SK-N-SH treated with all-trans-retinoic acid at 6 μM for 48 hours (cell line): ENCODE measurements around the gene PARM1.

Source experiments
- ATAC-seq: fragments of 200-7000 bp; cut with Tn5 transposase; 3 replicates; pipeline ENCODE4 v1.9.1; 2020; ENCODE audit warnings: mild to moderate bottlenecking, moderate library complexity
- ARNTL ChIP-seq: fragments of 450-650 bp; formaldehyde crosslinking; IDR thresholded peaks from 2 replicates; pipeline ENCODE4 v1.5.0; 2020; ENCODE audit warnings: low read depth, mild to moderate bottlenecking, moderate library complexity, borderline replicate concordance
- BACH2 ChIP-seq: fragments of 250-450 bp; sonication (Bioruptor Pico); IDR thresholded peaks from 2 replicates; pipeline ENCODE4 v1.9.0; 2021; ENCODE audit warnings: mild to moderate bottlenecking, borderline replicate concordance
- CREB5 ChIP-seq: fragments of 250-450 bp; sonication (Bioruptor Pico); IDR thresholded peaks from 2 replicates; pipeline ENCODE4 v1.5.1; 2020; ENCODE audit warnings: low read depth, mild to moderate bottlenecking, moderate library complexity
- CSDC2 ChIP-seq: fragments of 250-450 bp; sonication (Bioruptor Pico); IDR thresholded peaks from 2 replicates; pipeline ENCODE4 v1.5.0; 2020; ENCODE audit warnings: mild to moderate bottlenecking, moderate library complexity
- CSRNP3 ChIP-seq: fragments of 250-450 bp; sonication (Bioruptor Pico); IDR thresholded peaks from 2 replicates; pipeline ENCODE4 v1.5.1; 2021; ENCODE audit warnings: mild to moderate bottlenecking, moderate library complexity
- ESRRG ChIP-seq: fragments of 250-450 bp; sonication (Bioruptor Pico); IDR thresholded peaks from 2 replicates; pipeline ENCODE4 v1.6.1; 2021; ENCODE audit warnings: mild to moderate bottlenecking
- ISL1 ChIP-seq: fragments of 250-450 bp; sonication (Bioruptor Pico); IDR thresholded peaks from 2 replicates; pipeline ENCODE4 v2.1.2; 2022; ENCODE audit warnings: mild to moderate bottlenecking, moderate library complexity
- OSR1 ChIP-seq: fragments of 250-450 bp; sonication (Bioruptor Pico); IDR thresholded peaks from 2 replicates; pipeline ENCODE4 v1.8.0; 2022; ENCODE audit warnings: moderate library complexity, mild to moderate bottlenecking, inconsistent platforms
- PATZ1 ChIP-seq: fragments of 250-450 bp; sonication (Bioruptor Pico); IDR thresholded peaks from 2 replicates; pipeline ENCODE4 v1.8.0; 2020; ENCODE audit warnings: mild to moderate bottlenecking, moderate library complexity, borderline replicate concordance
- POU6F1 ChIP-seq: fragments of 250-450 bp; sonication (Bioruptor Pico); IDR thresholded peaks from 2 replicates; pipeline ENCODE4 v1.8.0; 2021; ENCODE audit warnings: low read depth, mild to moderate bottlenecking, moderate library complexity, borderline replicate concordance
- PPARA ChIP-seq: fragments of 250-450 bp; sonication (Bioruptor Pico); IDR thresholded peaks from 2 replicates; pipeline ENCODE4 v1.5.0; 2020; ENCODE audit warnings: mild to moderate bottlenecking, borderline replicate concordance
- RARB ChIP-seq: fragments of 250-450 bp; sonication (Bioruptor Pico); IDR thresholded peaks from 2 replicates; pipeline ENCODE4 v1.8.0; 2021; ENCODE audit warnings: mild to moderate bottlenecking, moderate library complexity
- SNAI2 ChIP-seq: fragments of 250-450 bp; sonication (Bioruptor Pico); IDR thresholded peaks from 2 replicates; pipeline ENCODE4 v1.5.0; 2020; ENCODE audit warnings: mild to moderate bottlenecking, moderate library complexity
- TCF4 ChIP-seq: fragments of 250-450 bp; sonication (Bioruptor Pico); IDR thresholded peaks from 2 replicates; pipeline ENCODE4 v1.8.0; 2021; ENCODE audit warnings: mild to moderate bottlenecking, moderate library complexity, borderline replicate concordance
- TOX ChIP-seq: fragments of 250-450 bp; sonication (Bioruptor Pico); IDR thresholded peaks from 2 replicates; pipeline ENCODE4 v1.8.0; 2021; ENCODE audit warnings: mild to moderate bottlenecking, moderate library complexity, borderline replicate concordance
- TSHZ2 ChIP-seq: fragments of 250-450 bp; sonication (Bioruptor Pico); IDR thresholded peaks from 2 replicates; pipeline ENCODE4 v1.5.0; 2020; ENCODE audit warnings: mild to moderate bottlenecking, moderate library complexity
- ZC3H10 ChIP-seq: fragments of 250-450 bp; sonication (Bioruptor Pico); IDR thresholded peaks from 2 replicates; pipeline ENCODE4 v1.5.1; 2021; ENCODE audit warnings: mild to moderate bottlenecking, moderate library complexity
- ZFP3 ChIP-seq: fragments of 250-450 bp; sonication (Bioruptor Pico); IDR thresholded peaks from 2 replicates; pipeline ENCODE4 v1.5.0; 2020; ENCODE audit warnings: mild to moderate bottlenecking, moderate library complexity
- ZNF70 ChIP-seq: fragments of 450-650 bp; formaldehyde crosslinking; IDR thresholded peaks from 2 replicates; pipeline ENCODE4 v1.5.0; 2020; ENCODE audit warnings: mild to moderate bottlenecking, moderate library complexity
- ZNF8 ChIP-seq: fragments of 450-650 bp; formaldehyde crosslinking; IDR thresholded peaks from 2 replicates; pipeline ENCODE4 v1.5.0; 2020; ENCODE audit warnings: mild to moderate bottlenecking, moderate library complexity

PARM1 gene

GRCh38 chr4:75054078-75054477 lies 121.2 kb downstream of the PARM1 start:
- ATAC-seq = no peak
- TF ChIP-seq CREB5 (CRISPR knock-in tag) (no peak), TSHZ2 (no peak), TOX (CRISPR knock-in tag) (no peak), CSDC2 (no peak), CSRNP3 (no peak), ZNF8 (CRISPR knock-in tag) (no peak), RARB (CRISPR knock-in tag) (no peak), ZC3H10 (no peak), ZNF70 (no peak), OSR1 (no peak), ZFP3 (no peak)
- TF ChIP-seq, all 23 proteins: peak for 0

- no peak for TF ChIP-seq ISL1 (CRISPR knock-in tag)
- no peak for TF ChIP-seq PATZ1 (CRISPR knock-in tag)
- no peak for TF ChIP-seq ZNF70
- no peak for TF ChIP-seq PPARA
- no peak for TF ChIP-seq ESRRG (CRISPR knock-in tag)
- no peak for TF ChIP-seq TOX (CRISPR knock-in tag)
- TF ChIP-seq ARNTL (CRISPR knock-in tag) = no peak
- no peak for TF ChIP-seq RARB (CRISPR knock-in tag)
- TF ChIP-seq POU6F1 = no peak
- TF ChIP-seq BACH2 (CRISPR knock-in tag) = no peak
- TF ChIP-seq TCF4 = no peak
- TF ChIP-seq, all 23 proteins: peak for 0
- no peak for ATAC-seq
These were observed 123.4 kb downstream of the PARM1 start for GRCh38 chr4:75056277-75056676.

- no peak for ATAC-seq
These were observed 124.5 kb downstream of the PARM1 start for GRCh38 chr4:75057369-75057768.

More at GRCh38 chr4:75057369-75057768, 124.5 kb downstream of the PARM1 start:
- TF ChIP-seq BACH2 (CRISPR knock-in tag) = no peak
- no peak for TF ChIP-seq CREB5 (CRISPR knock-in tag)
- no peak for TF ChIP-seq ZC3H10
- TF ChIP-seq TOX (CRISPR knock-in tag) = no peak
- no peak for TF ChIP-seq ZNF70
- no peak for TF ChIP-seq SNAI2 (CRISPR knock-in tag)
